Stimulated activated CD4-positive, alpha-beta T cell treated with anti-CD3 and anti-CD28 coated beads, Interleukin-2, amount 100 ng/mL, for 24 hours (primary cell): ENCODE measurements around the gene ADAMTS6.
"Not testable (repeated sequence)": the region's sequence is repeated elsewhere in the genome, so short reads cannot be mapped to it uniquely, and the experiment has no call there.

Source experiments
- DNase-seq, 2 donors: peaks; one replicate each; pipeline ENCODE4 v3.0.0-alpha.2; 2020

ADAMTS6 gene, protein sequence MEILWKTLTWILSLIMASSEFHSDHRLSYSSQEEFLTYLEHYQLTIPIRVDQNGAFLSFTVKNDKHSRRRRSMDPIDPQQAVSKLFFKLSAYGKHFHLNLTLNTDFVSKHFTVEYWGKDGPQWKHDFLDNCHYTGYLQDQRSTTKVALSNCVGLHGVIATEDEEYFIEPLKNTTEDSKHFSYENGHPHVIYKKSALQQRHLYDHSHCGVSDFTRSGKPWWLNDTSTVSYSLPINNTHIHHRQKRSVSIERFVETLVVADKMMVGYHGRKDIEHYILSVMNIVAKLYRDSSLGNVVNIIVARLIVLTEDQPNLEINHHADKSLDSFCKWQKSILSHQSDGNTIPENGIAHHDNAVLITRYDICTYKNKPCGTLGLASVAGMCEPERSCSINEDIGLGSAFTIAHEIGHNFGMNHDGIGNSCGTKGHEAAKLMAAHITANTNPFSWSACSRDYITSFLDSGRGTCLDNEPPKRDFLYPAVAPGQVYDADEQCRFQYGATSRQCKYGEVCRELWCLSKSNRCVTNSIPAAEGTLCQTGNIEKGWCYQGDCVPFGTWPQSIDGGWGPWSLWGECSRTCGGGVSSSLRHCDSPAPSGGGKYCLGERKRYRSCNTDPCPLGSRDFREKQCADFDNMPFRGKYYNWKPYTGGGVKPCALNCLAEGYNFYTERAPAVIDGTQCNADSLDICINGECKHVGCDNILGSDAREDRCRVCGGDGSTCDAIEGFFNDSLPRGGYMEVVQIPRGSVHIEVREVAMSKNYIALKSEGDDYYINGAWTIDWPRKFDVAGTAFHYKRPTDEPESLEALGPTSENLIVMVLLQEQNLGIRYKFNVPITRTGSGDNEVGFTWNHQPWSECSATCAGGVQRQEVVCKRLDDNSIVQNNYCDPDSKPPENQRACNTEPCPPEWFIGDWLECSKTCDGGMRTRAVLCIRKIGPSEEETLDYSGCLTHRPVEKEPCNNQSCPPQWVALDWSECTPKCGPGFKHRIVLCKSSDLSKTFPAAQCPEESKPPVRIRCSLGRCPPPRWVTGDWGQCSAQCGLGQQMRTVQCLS (N-terminal part only)

DNA sequence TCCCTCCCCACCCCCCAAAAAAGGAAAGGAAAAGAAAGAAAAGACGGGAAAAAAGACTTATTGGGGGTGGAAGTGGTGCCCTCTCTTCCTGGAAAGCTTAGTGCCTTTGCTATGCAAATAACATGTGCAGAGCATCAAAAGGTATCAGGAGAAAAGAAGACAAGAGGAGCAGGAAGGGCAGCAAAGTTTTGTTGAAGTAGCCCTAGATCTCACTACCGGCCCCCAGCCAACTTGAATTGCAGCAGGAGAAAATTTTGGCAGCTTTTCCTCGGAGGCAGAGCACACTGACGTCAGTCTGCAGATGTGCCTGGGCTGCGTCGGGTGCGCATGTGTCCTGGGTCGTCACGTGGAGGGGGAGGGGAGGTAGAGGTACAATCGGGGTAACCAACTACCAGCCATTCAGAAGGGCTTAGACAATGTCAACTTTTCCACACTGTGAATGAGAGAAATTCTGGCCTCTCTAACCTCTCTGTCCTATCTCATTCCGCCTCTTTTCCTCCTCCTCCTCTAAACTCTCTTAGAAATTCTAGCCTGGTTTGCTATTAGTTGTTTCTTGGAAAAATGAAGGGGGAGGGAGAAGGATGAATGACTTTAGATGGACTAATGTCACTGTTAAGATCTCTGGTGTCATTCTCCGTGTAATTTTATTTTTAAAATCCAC, at the start of gene ADAMTS6:
Gene ADAMTS6, minus strand, starts transcription at position 286 of the 661 bp plus-strand sequence. CDS start 8,247 bp downstream, outside the sequence.
- peak; percentile 79 to 81 for DNase-seq

DNA sequence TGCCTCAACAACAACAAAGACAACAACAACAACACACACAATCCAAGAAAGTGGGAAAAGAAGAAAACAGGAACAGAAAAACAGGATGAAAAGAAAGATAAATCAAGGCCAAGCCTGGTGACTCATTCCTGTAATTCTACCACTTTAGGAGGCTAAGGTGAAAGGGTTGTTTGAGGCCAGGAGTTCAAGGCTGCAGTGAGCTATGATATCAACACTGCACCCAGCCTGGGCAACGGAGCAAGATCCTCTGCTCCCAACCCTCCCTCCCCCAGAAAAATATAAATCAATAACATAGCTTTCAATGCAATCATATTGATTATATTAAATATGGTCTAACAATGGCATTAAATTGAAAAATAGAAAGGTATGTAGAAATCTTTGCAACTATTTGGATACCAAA, 49.2 kb upstream of the ADAMTS6 start:
- no peak for DNase-seq

DNA sequence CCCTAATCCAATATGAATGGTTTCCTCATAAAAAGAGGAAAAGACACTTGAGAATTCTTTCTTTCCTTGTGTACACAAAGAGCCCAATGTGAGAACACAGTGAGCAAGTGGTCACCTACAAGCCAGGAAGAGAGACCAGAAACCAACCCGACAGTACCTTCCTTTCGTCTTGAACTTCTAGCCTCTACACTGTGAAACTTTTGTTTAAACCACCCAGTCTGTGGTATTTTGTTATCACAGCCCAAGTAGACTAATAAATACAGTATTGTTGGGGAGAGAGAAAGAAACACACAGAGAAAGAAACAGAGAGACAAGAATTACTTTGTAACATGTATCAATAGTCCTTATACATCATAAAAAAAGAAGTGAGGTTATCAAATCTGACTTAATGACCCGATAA, 44.0 kb upstream of the ADAMTS6 start:
- DNase-seq = no peak

DNA sequence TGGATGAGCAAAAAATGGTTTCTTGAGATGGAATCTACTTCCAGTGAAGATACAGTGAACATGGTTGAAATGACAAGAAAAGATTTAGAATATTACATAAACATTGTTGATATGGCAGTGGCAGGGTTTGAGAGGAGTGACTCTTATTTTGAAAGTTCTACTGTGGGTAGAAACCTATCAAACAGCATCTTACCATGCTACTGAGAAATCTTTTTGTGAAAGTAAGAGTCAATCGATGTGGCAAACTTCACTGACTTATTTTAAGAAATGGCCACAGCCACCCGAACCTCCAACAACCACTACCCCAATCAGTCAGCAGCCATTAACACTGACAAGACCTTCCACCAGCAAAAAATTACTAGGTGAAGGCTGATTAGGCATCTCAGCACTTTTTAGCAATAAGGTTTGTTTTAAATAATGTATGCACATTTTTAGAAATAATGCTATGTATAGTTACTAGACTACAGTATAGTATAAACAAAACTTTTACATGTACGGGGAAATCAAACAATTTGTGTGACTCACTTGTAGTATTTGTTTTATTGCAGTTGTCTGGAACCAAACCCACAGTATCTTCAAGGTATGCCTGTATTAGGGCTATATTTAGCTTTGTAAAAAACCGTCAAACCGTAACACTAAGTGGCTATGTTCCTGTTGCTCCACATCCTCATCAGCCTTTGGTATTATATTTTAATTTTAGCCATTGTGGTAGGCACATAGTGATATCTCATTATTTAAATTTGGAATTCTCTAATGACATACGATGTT, 30.6 kb upstream of the ADAMTS6 start:
- no peak for DNase-seq

DNA sequence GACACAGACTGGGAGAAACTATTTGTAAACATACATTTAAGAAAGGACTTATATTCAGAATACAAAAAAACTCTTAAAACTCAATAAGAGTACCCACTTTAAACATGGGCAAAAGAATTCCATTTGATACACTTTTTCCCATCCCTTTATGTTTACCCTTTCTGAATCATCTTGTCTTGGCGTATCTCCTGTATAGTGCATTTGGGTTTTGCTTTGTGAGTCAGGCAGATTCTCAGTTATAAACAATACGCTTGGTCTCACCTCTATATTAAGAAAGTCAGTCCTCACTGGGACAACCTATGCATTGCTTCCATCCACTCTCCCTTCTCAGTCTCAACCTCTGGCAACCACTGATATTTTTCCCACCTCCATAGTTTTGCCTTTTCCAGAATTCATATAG, 27.3 kb upstream of the ADAMTS6 start:
- DNase-seq = no peak

DNA sequence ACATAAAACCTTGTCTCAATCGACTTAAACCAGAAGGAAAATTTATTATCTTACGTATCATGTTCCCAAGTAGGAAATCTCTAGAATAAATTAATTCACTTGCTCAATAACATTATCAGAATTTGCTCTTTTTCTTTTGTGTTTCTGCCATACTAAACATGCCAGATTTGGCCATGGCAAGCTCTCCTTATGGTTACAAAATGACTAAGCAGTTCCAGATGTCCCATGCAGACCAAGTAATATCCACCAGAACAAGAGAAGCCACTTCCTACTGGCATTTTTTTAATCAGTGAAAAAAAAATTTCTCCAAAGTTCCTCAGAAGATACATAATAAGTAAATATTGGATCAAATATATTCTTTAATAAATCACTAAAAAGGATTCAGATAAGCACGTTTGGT, 25.2 kb upstream of the ADAMTS6 start:
- DNase-seq = no peak

DNA sequence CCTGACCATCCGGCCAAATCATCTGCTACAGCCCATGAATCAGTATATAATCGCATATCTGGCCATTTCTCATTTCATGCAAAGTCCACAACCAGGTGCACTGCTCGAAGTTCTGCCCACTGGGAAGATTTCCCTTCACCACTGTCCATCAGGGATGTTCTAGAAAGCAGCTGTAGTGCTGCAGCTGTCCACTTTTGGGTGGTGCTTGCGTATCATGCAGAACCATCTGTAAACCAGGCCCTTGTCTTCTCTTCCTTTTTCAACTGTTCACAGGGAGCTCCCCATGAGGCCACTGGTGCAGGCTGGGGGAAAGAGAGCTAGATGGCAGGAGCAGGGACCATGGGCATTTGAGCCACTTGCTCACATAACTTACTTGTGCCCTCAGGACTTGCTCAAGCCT, 7.4 kb upstream of the ADAMTS6 start:
- no peak for DNase-seq

DNA sequence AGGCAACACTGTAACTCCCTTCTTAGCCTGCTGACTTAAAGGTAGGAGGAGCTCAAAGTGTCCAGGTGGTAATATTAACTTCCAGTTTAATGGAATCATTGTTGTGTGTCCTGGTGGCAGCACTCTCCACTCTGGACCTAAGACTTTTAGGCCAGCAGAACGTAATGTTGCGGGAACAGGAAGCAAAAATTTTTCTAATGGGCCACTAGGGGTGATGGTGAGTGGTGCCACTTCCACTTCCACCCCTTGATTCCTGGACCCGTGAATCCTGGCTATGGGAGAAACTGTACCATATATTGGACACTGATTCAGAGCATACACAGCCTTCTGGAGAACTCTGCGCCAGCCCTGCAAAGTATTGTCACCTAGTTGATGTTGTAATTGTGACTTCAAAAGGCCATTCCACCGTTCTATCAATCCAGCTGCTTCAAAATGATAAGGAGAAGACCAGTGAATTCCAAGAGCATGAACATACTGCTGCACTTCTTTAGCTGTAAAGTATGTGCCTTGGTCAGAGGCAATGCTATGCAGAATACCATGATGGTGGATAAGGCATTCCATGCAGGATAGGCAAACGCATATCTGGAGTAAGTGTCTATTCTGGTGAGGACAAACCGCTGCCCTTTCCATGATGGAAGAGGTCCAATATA, 6.4 kb upstream of the ADAMTS6 start:
- not testable (repeated sequence) for DNase-seq

DNA sequence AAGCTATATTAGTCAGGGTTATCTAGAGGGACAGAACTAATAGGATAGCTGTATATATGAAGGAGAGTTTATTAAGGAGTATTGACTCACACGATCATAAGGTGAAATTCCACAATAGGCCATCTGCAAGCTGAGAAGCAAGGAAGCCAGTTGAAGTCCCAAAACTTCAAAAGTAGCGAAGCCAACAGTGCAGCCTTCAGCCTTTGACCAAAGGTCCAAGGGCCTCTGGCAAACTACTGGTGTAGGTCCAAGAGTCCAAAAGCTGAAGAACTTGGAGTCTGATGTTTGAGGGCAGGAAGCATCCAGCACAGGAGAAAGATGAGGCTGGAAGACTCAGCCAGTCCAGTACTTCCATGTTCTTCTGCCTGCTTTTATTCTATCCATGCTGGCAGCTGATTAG, 5.1 kb upstream of the ADAMTS6 start:
- not testable (repeated sequence) for DNase-seq

DNA sequence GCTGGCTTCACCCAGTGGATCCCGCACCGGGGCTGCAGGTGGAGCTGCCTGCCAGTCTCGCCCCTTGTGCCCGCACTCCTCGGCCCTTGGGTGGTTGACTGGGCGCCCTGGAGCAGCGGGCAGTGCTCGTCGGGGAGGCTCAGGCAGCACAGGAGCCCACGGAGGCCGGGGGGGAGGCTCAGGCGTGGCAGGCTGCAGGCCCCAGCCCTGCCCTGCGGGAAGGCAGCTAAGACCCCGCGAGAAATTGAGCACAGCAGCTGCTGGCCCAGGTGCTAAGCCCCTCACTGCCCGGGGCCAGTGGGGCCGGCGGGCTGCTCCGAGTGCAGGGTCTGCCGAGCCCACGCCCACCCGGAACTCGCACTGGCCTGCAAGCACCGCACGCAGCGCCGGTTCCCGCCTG, 3.7 kb upstream of the ADAMTS6 start:
- no peak for DNase-seq

DNA sequence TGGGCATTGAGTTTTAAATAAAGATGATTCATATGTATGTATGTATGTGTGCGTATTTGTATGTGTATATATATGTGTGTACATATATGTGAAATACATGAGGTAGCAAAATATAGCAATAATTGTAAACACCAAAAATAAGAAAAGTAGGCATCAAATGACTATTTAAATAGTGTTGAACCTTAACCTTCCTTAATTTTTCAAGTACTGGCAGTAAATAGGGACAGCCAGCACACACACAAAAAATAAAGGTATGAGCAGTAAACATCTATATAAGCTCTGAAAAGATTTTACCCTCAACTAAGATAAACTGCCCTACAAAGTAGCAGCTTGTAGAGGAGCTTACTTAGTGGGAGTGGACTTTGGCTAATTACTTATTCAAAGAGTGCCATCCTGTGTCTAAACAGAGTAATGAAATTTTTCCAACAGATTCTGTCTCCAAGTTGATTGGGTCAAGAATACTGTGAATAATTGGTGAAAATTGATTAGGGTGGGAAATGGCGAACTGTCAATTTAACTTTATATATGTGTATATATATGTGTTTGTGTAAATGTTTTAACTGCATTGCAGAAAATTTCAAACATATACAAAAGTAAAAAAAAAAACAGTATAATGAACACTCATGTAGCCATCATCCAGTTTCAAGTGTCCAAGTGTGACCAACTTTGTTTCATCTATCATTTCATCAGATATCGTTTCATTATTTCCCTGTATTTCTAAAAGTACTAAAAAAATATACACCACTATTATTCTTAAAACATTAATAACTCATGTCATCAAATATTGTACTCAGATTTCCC, 2.0 kb upstream of the ADAMTS6 start:
- DNase-seq = no peak

DNA sequence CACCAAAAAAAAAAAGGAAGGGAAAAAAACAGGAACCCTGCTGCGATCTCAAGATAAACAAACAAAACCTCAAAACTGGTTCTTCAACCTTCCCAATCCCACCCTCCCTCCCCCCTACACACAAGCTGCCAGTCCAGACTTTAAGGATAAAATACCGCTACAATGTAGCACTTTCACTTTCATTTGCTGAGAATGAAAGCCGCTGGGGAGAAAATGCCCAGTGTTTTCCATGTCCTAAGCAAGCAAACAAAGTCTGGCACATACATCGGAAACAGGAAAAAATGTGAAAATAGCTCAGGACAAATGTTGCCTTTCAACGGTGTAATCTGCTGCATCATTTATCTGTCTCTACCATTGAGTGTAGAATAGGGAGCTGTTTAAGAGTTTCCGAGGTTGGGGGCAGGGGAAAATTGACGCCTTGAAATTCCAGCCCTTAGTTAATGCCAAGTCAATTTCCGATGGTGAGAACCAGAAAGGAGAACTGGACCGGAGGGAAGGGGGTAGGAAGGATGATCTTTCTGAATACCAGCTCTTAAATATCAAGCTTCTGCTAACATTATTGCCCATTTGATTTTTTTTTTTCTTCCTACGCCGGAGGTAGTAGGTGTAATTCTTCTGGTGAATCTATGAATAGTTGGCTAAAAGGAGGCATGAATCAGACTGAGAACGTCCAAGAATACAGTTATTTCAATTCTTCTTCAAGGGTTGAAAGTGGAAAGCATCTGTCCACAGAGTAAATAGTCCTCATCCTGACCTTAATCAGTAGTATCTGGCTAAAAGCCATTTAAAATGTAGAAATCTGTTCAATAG, 1.2 kb upstream of the ADAMTS6 start:
- DNase-seq = no peak

DNA sequence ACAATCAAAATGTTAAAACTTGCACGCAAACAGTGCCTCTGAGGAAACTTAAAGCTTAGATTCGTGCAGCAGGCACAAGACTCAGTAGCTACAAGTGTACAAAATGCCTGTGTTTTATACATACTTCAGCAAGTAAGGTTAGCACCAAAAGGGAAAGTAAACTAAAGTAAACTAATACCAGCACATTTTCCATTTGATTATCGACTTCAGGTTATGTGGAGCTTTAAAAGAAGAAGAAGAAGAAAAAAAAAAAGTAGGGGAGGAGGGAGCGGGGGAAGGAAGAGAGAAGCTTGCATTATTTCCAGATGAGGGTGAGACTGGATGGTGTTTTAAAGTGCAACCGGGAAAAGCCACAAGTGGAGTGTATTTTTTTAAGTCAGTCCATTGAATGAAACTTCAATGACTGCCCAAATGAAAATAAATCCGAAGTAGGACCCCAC, 596 bp upstream of the ADAMTS6 start:
- no peak for DNase-seq

DNA sequence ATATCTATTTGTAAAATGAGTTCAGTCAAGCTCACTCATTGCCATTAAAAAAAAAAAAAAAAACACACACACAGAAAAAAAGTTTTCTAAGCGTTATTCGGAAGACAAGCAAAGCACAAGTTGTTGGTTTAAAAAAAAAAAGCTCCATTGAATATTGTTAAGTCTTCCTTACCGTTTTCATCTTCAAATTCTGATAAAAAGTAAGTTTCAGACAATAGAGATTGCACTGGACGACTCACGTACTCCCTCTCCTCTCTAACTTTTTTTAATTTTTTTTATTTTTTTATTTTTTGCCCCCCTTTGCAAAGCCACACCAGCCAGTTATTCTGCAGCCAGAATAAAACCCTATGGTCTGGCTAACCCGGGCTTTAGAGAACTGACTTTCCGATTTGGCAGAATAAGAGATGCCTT, 544 bp downstream of the ADAMTS6 start:
- no peak for DNase-seq

DNA sequence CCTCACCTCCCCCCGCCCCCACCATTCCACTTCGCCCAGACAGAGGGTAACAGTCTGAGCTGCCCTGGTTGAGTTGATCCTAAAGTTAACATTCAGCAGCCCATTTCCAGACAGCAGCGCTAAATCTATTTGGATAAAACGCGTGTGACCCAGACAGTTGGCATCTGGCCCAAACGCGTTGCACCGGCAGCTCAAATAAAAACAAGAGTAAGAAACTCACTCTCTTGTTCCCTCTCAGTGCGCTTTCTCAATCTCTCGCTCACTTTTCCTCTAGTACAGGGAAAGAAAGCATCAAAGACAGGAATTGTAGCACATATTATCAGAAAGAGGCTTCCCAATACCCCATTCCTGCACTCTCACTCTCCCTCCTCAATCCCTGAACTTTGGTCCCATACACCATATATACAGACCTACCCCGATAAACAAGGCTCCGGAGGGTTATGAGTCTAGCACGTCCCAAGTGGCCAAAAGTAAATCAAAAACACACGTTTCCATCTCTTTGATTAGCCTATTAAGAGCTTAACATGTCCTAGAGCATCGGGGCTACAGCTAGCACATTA, 1.3 kb downstream of the ADAMTS6 start:
- peak; percentile 31 to 51 for DNase-seq

DNA sequence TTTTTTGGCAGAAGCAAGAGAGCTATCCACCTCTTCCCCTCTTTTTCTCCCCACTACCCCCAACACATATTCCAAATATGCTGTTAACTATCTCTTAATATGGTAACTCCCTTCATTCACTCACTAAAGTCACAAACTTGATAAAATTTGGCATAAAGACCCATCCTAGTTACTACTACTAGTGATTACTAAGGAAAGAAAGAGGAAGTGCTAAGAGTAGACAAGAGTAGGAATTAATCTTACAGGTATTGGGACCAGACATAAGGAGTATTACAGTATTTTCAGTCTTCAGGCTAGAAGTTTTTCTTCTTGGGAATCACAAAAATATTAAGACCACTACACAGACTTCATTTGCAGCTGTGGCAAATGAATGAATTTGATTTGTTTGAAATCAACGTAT, 2.2 kb downstream of the ADAMTS6 start:
- DNase-seq = no peak

DNA sequence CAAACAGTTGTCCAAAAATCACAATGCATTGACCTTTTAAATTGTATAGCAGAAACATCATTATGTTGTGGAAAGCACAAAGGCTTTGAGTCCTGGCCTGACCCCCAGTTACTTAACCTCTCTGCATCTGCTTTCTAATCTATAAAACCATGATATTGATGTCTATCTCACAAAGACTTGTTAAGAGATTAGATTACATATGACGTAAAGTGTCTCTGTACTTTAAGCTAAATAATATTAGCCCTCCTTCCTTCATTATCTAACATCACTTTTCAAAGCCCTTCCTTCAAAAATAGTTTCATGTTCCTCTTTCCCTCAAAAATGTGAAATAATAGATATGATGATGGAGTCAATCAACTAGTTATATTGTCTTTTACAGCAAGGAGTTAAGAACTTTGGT, 3.4 kb downstream of the ADAMTS6 start:
- no peak for DNase-seq

DNA sequence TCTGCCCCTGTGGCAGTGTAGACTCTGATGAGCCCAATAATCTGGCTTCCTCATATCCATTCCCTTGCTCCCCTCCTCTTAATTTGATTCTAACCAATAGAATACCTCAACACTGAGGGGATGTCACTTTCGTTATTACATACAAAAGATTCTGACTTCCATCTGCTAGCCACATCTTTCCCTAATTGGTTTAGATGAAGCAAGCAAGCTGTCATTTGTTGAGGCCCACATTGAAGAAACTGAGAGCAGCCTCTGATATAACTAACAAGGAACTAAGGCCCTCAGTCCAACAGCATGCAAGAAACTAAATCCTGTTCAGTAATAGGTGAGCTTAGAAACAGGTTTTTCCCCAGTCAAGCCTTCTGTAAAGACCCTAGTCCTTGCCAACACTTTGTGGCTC, 5.8 kb downstream of the ADAMTS6 start:
- no peak for DNase-seq

DNA sequence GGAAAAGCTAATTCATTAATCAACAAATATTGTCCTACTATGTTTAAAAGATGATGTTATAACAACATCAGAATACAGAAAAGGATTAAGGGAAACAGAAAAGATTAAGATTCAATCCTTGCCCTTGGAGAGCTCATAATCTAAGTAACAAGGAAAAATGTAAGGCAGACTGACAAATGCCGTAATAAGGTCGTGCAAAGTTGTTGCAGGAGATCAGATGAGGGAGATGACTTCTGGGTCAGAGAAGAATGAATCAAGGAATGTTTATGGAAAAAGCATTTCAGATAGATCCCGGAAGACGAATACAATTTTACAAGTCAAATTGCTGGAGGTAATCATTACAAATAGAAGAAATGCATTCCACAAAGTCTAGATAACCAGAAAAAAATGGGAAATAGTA, 6.4 kb downstream of the ADAMTS6 start:
- no peak for DNase-seq
